DND-41 (cell line): ENCODE results near the gene CYP2A13.
"Not testable (repeated sequence)": the region's sequence is repeated elsewhere in the genome, so short reads cannot be mapped to it uniquely, and the experiment has no call there.

Experiments
- ATAC-seq: fragments of 200-7000 bp; cut with Tn5 transposase; 3 replicates; pipeline ENCODE4 v1.9.1; 2021; ENCODE audit warnings: low read depth; ENCODE audit not compliant: insufficient read depth
- DNase-seq: peaks from one replicate; pipeline ENCODE4 v3.0.0-alpha.2; 2020
- H2AFZ ChIP-seq: 2 replicates; pipeline ENCODE4 v1.6.0; 2012; ENCODE audit warnings: low read depth, low read length
- H3K27ac ChIP-seq: 2 replicates; pipeline ENCODE4 v1.5.1; 2012; ENCODE audit warnings: low read length, inconsistent platforms
- H3K27me3 ChIP-seq: fragments of 200-600 bp; sonication (generic); 2 replicates; pipeline ENCODE4 v1.6.0; 2012; ENCODE audit warnings: low read length, mild to moderate bottlenecking, inconsistent platforms; ENCODE audit not compliant: insufficient read depth, poor library complexity
- H3K36me3 ChIP-seq: 2 replicates; pipeline ENCODE4 v1.5.1; 2012; ENCODE audit warnings: low read length, inconsistent platforms; ENCODE audit not compliant: insufficient read depth
- H3K4me1 ChIP-seq: 2 replicates; pipeline ENCODE4 v1.5.1; 2012; ENCODE audit warnings: mild to moderate bottlenecking, low read length; ENCODE audit not compliant: insufficient read depth
- H3K4me2 ChIP-seq: 2 replicates; pipeline ENCODE4 v1.6.0; 2012; ENCODE audit warnings: mild to moderate bottlenecking, moderate library complexity, low read length, inconsistent platforms; ENCODE audit not compliant: insufficient read depth
- H3K4me3 ChIP-seq, 2 experiments: fragments of 200-600 bp in 1 of 2; shearing (Covaris generic) in 1 of 2; 2 replicates each; pipeline ENCODE4 v1.5.1; 2012 to 2016; ENCODE audit warnings: inconsistent platforms in 2 of 2, low read length in 2 of 2, mild to moderate bottlenecking in 2 of 2, low read depth in 1 of 2, moderate library complexity in 1 of 2
- H3K79me2 ChIP-seq: 2 replicates; pipeline ENCODE4 v1.6.0; 2012; ENCODE audit warnings: low read length, inconsistent platforms; ENCODE audit not compliant: insufficient read depth
- H3K9ac ChIP-seq: 2 replicates; pipeline ENCODE4 v1.6.0; 2012; ENCODE audit warnings: low read depth, mild to moderate bottlenecking, inconsistent platforms, low read length, moderate library complexity
- H3K9me3 ChIP-seq: 2 replicates; pipeline ENCODE4 v1.5.1; 2012; ENCODE audit warnings: low read length, moderate library complexity, mild to moderate bottlenecking, inconsistent platforms; ENCODE audit not compliant: insufficient read depth, severe bottlenecking
- H4K20me1 ChIP-seq: 2 replicates; pipeline ENCODE4 v1.6.0; 2012; ENCODE audit warnings: low read length; ENCODE audit not compliant: insufficient read depth
- CTCF ChIP-seq: IDR thresholded peaks from 2 replicates; pipeline ENCODE4 v1.5.1; 2012; ENCODE audit warnings: borderline replicate concordance, low read length, moderate library complexity, mild to moderate bottlenecking; ENCODE audit not compliant: poor library complexity, severe bottlenecking; ENCODE audit errors: extremely low read depth
- EZH2 ChIP-seq: IDR thresholded peaks from 3 replicates; pipeline ENCODE4 v1.6.1; 2012; ENCODE audit warnings: borderline replicate concordance, low read depth, mild to moderate bottlenecking, moderate library complexity, low read length, inconsistent platforms; ENCODE audit not compliant: severe bottlenecking

Gene CYP2A13

GRCh38 chr19:41088151-41088550 is at the start of gene CYP2A13:
CYP2A13 (plus strand) TSS chr19:41088451; CDS start chr19:41088472, 21 bp downstream.
- DNase-seq = no peak
- TF ChIP-seq EZH2 (no peak), CTCF (no peak)
- H2AFZ ChIP-seq = no peak within 1 kb of the TSS
- no peak within 1 kb of the TSS for H3K4me2 ChIP-seq
- no peak within 1 kb of the TSS for H3K4me3 ChIP-seq
- H3K79me2 ChIP-seq = no peaks in the 10 kb centered on the region
- H3K9ac ChIP-seq = no peak within 1 kb of the TSS
- no peaks in the 10 kb centered on the region for H3K9me3 ChIP-seq
- H3K27ac ChIP-seq = no peak within 1 kb of the TSS
- H3K36me3 ChIP-seq = no peaks in the 10 kb centered on the region
- ATAC-seq = no peak
- H3K4me1 ChIP-seq = no peaks in the 10 kb centered on the region
- no peaks in the 10 kb centered on the region for H3K27me3 ChIP-seq
- no peaks in the 10 kb centered on the region for H4K20me1 ChIP-seq

- no peak overlapping the region for H3K4me2 ChIP-seq
- H3K79me2 ChIP-seq = no peaks in the 10 kb centered on the region
- DNase-seq (no peak), ATAC-seq (no peak)
- no peak overlapping the region for H2AFZ ChIP-seq
- no peaks in the 10 kb centered on the region for H3K27me3 ChIP-seq
- H3K9ac ChIP-seq = no peak overlapping the region
- H3K4me1 ChIP-seq = no peaks in the 10 kb centered on the region
- H3K27ac ChIP-seq = no peak overlapping the region
- TF ChIP-seq CTCF = no peak
- TF ChIP-seq EZH2 = no peak
- H3K9me3 ChIP-seq = no peaks in the 10 kb centered on the region
- no peaks in the 10 kb centered on the region for H4K20me1 ChIP-seq
- no peaks in the 10 kb centered on the region for H3K36me3 ChIP-seq
- H3K4me3 ChIP-seq = no peak overlapping the region
Observed at GRCh38 chr19:41039806-41040205, 48.4 kb upstream of the CYP2A13 start.

- DNase-seq, H3K9me3 ChIP-seq: not testable (repeated sequence)
Observed at GRCh38 chr19:41045095-41045494, 43.2 kb upstream of the CYP2A13 start.

GRCh38 chr19:41050426-41050825 is 37.8 kb upstream of the CYP2A13 start:
- Histone ChIP-seq H3K27me3 (peaks cover 6% of the 10 kb centered on the region), H3K9ac (no peak overlapping the region), H3K27ac (no peak overlapping the region), H2AFZ (no peak overlapping the region), H3K9me3 (no peaks in the 10 kb centered on the region), H3K4me2 (no peak overlapping the region), H3K79me2 (no peaks in the 10 kb centered on the region), H3K36me3 (no peaks in the 10 kb centered on the region), H4K20me1 (no peaks in the 10 kb centered on the region), H3K4me1 (no peaks in the 10 kb centered on the region), H3K4me3 (no peak overlapping the region)
- TF ChIP-seq CTCF = no peak
- no peak for TF ChIP-seq EZH2
- no peak for ATAC-seq
- DNase-seq = no peak

More at GRCh38 chr19:41045095-41045494, 43.2 kb upstream of the CYP2A13 start:
- not testable (repeated sequence) for ATAC-seq, H3K79me2 ChIP-seq, H4K20me1 ChIP-seq, H3K27me3 ChIP-seq, H3K9ac ChIP-seq, H3K36me3 ChIP-seq, H3K4me1 ChIP-seq, H3K27ac ChIP-seq, H3K4me2 ChIP-seq, H2AFZ ChIP-seq, H3K4me3 ChIP-seq

- H3K27me3 ChIP-seq = peaks cover 12% of the 10 kb centered on the region
- H3K9me3 ChIP-seq, H3K36me3 ChIP-seq, H3K4me2 ChIP-seq, ATAC-seq, H3K9ac ChIP-seq, H3K4me3 ChIP-seq, H3K4me1 ChIP-seq, H4K20me1 ChIP-seq, H3K79me2 ChIP-seq, DNase-seq, H2AFZ ChIP-seq, H3K27ac ChIP-seq: not testable (repeated sequence)
Observed at GRCh38 chr19:41052162-41052561, 36.1 kb upstream of the CYP2A13 start.

- not testable (repeated sequence) for H3K27me3 ChIP-seq, H3K4me1 ChIP-seq, ATAC-seq, H3K4me2 ChIP-seq, H3K36me3 ChIP-seq, H3K9me3 ChIP-seq, H3K4me3 ChIP-seq, DNase-seq, H3K27ac ChIP-seq, H3K9ac ChIP-seq, H3K79me2 ChIP-seq, H4K20me1 ChIP-seq, H2AFZ ChIP-seq
Observed at GRCh38 chr19:41053331-41053730, 34.9 kb upstream of the CYP2A13 start.
